Fibroblast of the aortic adventitia (primary cell): ENCODE data around the gene NBPF4. TPM values are rescaled to one million over a fixed set of nuclear protein-coding genes. Genes with fewer than 3 reads are reported as not detected.
"Not testable (repeated sequence)": the region's sequence is repeated elsewhere in the genome, so short reads cannot be mapped to it uniquely, and the experiment has no call there.

Experiments
- DNase-seq: peaks from one replicate; pipeline ENCODE4 v3.0.0-alpha.2; 2010; ENCODE audit warnings: low read depth
- H3K4me3 ChIP-seq: 2 replicates; pipeline ENCODE4 v1.5.1; 2011; ENCODE audit warnings: low read depth, mild to moderate bottlenecking, control low read depth, low read length, moderate library complexity
- total RNA-seq: library from RNA; depleted of rRNA; stranded (reverse); fragments of >200 nt; gene quantifications from 2 replicates; pipeline ENCODE4 v1.2.3, GENCODE V29; 2012; ENCODE audit warnings: low replicate concordance

Gene NBPF4
- not detected in 2 replicates for total RNA-seq

- not testable (repeated sequence) for H3K4me3 ChIP-seq, DNase-seq
Measured at GRCh38 chr1:108243976-108244375, at the start of gene NBPF4. NBPF4 (minus strand) TSS chr1:108244076; CDS start chr1:108243761, 315 bp downstream.

- not testable (repeated sequence) for H3K4me3 ChIP-seq, DNase-seq
Measured at GRCh38 chr1:108282528-108283257, 38.8 kb upstream of the NBPF4 start.

GRCh38 chr1:108272485-108273327 lies 28.8 kb upstream of the NBPF4 start:
- H3K4me3 ChIP-seq, DNase-seq: not testable (repeated sequence)

GRCh38 chr1:108267097-108267496 lies 23.2 kb upstream of the NBPF4 start:
- H3K4me3 ChIP-seq = not testable (repeated sequence)

GRCh38 chr1:108261967-108262366 lies 18.1 kb upstream of the NBPF4 start:
- not testable (repeated sequence) for DNase-seq, H3K4me3 ChIP-seq

More at GRCh38 chr1:108267097-108267496, 23.2 kb upstream of the NBPF4 start:
- not testable (repeated sequence) for DNase-seq

GRCh38 chr1:108261519-108261918 lies 17.6 kb upstream of the NBPF4 start:
- not testable (repeated sequence) for H3K4me3 ChIP-seq, DNase-seq

- not testable (repeated sequence) for DNase-seq, H3K4me3 ChIP-seq
Measured at GRCh38 chr1:108260578-108261259, 16.8 kb upstream of the NBPF4 start.

- not testable (repeated sequence) for H3K4me3 ChIP-seq, DNase-seq
Measured at GRCh38 chr1:108255426-108255825, 11.6 kb upstream of the NBPF4 start.

GRCh38 chr1:108239426-108239825 lies 4.5 kb downstream of the NBPF4 start:
- DNase-seq = not testable (repeated sequence)

GRCh38 chr1:108235308-108235707 lies 8.6 kb downstream of the NBPF4 start:
- not testable (repeated sequence) for DNase-seq, H3K4me3 ChIP-seq

More at GRCh38 chr1:108239426-108239825, 4.5 kb downstream of the NBPF4 start:
- H3K4me3 ChIP-seq = not testable (repeated sequence)

- not testable (repeated sequence) for DNase-seq, H3K4me3 ChIP-seq
Measured at GRCh38 chr1:108232183-108232582, 11.7 kb downstream of the NBPF4 start.

- not testable (repeated sequence) for DNase-seq, H3K4me3 ChIP-seq
Measured at GRCh38 chr1:108229976-108230375, 13.9 kb downstream of the NBPF4 start.

GRCh38 chr1:108227772-108228171 lies 16.1 kb downstream of the NBPF4 start:
- not testable (repeated sequence) for H3K4me3 ChIP-seq, DNase-seq

- not testable (repeated sequence) for H3K4me3 ChIP-seq, DNase-seq
Measured at GRCh38 chr1:108226855-108227254, 17.0 kb downstream of the NBPF4 start.

- not testable (repeated sequence) for DNase-seq, H3K4me3 ChIP-seq
Measured at GRCh38 chr1:108223226-108223625, 20.6 kb downstream of the NBPF4 start.

GRCh38 chr1:108217515-108218174 lies 26.2 kb downstream of the NBPF4 start:
- H3K4me3 ChIP-seq, DNase-seq: not testable (repeated sequence)

- not testable (repeated sequence) for H3K4me3 ChIP-seq, DNase-seq
Measured at GRCh38 chr1:108217007-108217406, 26.9 kb downstream of the NBPF4 start.
